HL-60 (cell line): Measurements from ENCODE around the gene HOXA11.

Experiments
- POLR2AphosphoS5 ChIP-seq: IDR thresholded peaks from 2 replicates; pipeline ENCODE4 v1.6.1; 2012; ENCODE audit warnings: low read depth
- SPI1 ChIP-seq: IDR thresholded peaks from 2 replicates; pipeline ENCODE4 v1.6.1; 2012; ENCODE audit warnings: low read depth, mild to moderate bottlenecking, borderline replicate concordance
- TF ChIP-seq, protein P1 (sequence below): IDR thresholded peaks from one replicate; pipeline ENCODE4 v1.5.1; 2011; ENCODE audit warnings: low read length, control low read depth, inconsistent platforms; ENCODE audit not compliant: insufficient read depth
- TF ChIP-seq, protein P2 (sequence below): IDR thresholded peaks from 2 replicates; pipeline ENCODE4 v1.6.1; 2012; ENCODE audit warnings: low read depth; ENCODE audit not compliant: insufficient replicate concordance

DNA sequence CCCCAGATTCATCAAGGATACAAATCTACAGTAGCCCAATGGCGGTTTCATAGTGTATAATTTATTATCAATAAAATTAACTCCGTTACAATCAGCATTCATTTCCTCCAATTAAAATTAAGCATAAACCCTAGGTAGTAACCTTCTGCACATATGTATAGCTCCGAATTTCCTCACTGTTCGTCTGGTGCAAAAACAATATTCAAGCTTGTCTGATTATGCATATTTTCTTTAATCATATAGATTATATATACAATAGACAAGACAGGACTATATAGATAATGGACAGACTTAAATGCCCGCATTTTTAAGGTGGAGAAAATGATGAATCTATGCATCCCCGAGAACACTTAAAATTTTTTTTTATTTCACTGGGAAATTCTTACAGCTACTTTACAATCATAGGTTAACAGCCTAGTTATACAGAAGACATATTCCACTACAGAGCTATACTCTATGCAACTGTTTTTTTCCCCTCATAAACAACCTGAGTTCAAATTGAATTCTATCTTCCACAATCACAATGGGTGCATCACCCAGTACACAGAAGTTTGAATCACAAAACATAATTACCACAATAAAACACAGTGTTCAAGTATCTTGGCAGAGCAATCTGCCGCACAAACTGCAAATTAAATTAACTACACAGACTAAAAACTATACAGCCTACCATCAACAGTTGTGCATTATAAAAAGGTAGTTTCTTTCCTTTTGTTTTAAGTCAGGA lies 22.3 kb downstream of the HOXA11 start:
- TF ChIP-seq, protein P1, sequence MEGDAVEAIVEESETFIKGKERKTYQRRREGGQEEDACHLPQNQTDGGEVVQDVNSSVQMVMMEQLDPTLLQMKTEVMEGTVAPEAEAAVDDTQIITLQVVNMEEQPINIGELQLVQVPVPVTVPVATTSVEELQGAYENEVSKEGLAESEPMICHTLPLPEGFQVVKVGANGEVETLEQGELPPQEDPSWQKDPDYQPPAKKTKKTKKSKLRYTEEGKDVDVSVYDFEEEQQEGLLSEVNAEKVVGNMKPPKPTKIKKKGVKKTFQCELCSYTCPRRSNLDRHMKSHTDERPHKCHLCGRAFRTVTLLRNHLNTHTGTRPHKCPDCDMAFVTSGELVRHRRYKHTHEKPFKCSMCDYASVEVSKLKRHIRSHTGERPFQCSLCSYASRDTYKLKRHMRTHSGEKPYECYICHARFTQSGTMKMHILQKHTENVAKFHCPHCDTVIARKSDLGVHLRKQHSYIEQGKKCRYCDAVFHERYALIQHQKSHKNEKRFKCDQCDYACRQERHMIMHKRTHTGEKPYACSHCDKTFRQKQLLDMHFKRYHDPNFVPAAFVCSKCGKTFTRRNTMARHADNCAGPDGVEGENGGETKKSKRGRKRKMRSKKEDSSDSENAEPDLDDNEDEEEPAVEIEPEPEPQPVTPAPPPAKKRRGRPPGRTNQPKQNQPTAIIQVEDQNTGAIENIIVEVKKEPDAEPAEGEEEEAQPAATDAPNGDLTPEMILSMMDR = no peak
- TF ChIP-seq POLR2AphosphoS5 = no peak
- no peak for TF ChIP-seq SPI1
- TF ChIP-seq, protein P2, sequence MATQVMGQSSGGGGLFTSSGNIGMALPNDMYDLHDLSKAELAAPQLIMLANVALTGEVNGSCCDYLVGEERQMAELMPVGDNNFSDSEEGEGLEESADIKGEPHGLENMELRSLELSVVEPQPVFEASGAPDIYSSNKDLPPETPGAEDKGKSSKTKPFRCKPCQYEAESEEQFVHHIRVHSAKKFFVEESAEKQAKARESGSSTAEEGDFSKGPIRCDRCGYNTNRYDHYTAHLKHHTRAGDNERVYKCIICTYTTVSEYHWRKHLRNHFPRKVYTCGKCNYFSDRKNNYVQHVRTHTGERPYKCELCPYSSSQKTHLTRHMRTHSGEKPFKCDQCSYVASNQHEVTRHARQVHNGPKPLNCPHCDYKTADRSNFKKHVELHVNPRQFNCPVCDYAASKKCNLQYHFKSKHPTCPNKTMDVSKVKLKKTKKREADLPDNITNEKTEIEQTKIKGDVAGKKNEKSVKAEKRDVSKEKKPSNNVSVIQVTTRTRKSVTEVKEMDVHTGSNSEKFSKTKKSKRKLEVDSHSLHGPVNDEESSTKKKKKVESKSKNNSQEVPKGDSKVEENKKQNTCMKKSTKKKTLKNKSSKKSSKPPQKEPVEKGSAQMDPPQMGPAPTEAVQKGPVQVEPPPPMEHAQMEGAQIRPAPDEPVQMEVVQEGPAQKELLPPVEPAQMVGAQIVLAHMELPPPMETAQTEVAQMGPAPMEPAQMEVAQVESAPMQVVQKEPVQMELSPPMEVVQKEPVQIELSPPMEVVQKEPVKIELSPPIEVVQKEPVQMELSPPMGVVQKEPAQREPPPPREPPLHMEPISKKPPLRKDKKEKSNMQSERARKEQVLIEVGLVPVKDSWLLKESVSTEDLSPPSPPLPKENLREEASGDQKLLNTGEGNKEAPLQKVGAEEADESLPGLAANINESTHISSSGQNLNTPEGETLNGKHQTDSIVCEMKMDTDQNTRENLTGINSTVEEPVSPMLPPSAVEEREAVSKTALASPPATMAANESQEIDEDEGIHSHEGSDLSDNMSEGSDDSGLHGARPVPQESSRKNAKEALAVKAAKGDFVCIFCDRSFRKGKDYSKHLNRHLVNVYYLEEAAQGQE = no peak
